PC-3 (cell line): ENCODE results near the gene ESYT1. TPM values are rescaled to one million over a fixed set of nuclear protein-coding genes. Genes with fewer than 3 reads are reported as not detected.
A peak's percentile ranks its signal among the peaks of the same experiment; 100 is the strongest.

Experiments used
- ATAC-seq: fragments of 200-7000 bp; cut with Tn5 transposase; 2 replicates; pipeline ENCODE4 v1.9.1; 2020; ENCODE audit warnings: mild to moderate bottlenecking, moderate library complexity
- BruUV-seq: library from RNA; stranded (reverse); fragments of 400-500 nt; replicated peaks from 2 replicates; lab custom pipeline; 2021; lab: Mats Ljungman, UMichigan
- CTCF ChIA-PET: fragments of 300-600 bp; sonication (Branson Sonifier 250); formaldehyde crosslinking; loops from one replicate; lab custom pipeline; 2022; ENCODE audit warnings: antibody characterized with exemption; lab: Charles Lee
- POLR2A ChIA-PET: fragments of 300-600 bp; sonication (Branson Sonifier 250); formaldehyde crosslinking; loops from one replicate; lab custom pipeline; 2022; ENCODE audit warnings: antibody characterized with exemption; ENCODE audit not compliant: unreplicated experiment; lab: Charles Lee
- DNase-seq: peaks from one replicate; pipeline ENCODE4 v3.0.0-alpha.2; 2015
- H2AFZ ChIP-seq: fragments of 300-600 bp; sonication (generic); 2 replicates; pipeline ENCODE4 v1.6.0; 2016; ENCODE audit warnings: antibody characterized with exemption, low read length
- H3F3A ChIP-seq: fragments of 300-600 bp; sonication (generic); one replicate; pipeline ENCODE4 v1.6.0; 2017; ENCODE audit warnings: antibody characterized with exemption, low read length, control low read depth, mild to moderate bottlenecking; ENCODE audit not compliant: unreplicated experiment
- H3K27ac ChIP-seq: fragments of 300-600 bp; sonication (generic); 2 replicates; pipeline ENCODE4 v1.5.1; 2016; ENCODE audit warnings: mild to moderate bottlenecking, low read length
- H3K27me3 ChIP-seq: fragments of 300-600 bp; sonication (generic); 2 replicates; pipeline ENCODE4 v1.6.1; 2016; ENCODE audit warnings: low read length, mixed read lengths
- H3K36me3 ChIP-seq: fragments of 300-600 bp; sonication (generic); 2 replicates; pipeline ENCODE4 v1.6.1; 2016; ENCODE audit warnings: low read depth, mixed run types, low read length, mixed read lengths
- H3K4me1 ChIP-seq: fragments of 300-600 bp; sonication (generic); 2 replicates; pipeline ENCODE4 v1.5.1; 2016; ENCODE audit warnings: low read length; ENCODE audit not compliant: insufficient read depth
- H3K4me2 ChIP-seq: fragments of 300-600 bp; sonication (generic); 2 replicates; pipeline ENCODE4 v1.6.0; 2016; ENCODE audit warnings: low read length
- H3K4me3 ChIP-seq: fragments of 300-600 bp; sonication (generic); 2 replicates; pipeline ENCODE4 v1.5.1; 2016; ENCODE audit warnings: mild to moderate bottlenecking, low read length, mixed read lengths
- H3K79me2 ChIP-seq: fragments of 300-600 bp; sonication (generic); 2 replicates; pipeline ENCODE4 v1.6.1; 2017; ENCODE audit warnings: low read length, mixed read lengths
- H3K9ac ChIP-seq: fragments of 300-600 bp; sonication (generic); 2 replicates; pipeline ENCODE4 v1.6.0; 2016; ENCODE audit warnings: mild to moderate bottlenecking, low read length
- H3K9me2 ChIP-seq: fragments of 300-600 bp; sonication (generic); replicated peaks from 2 replicates; pipeline ENCODE4 v1.6.1; 2016; ENCODE audit warnings: mixed run types, low read length, mixed read lengths
- H3K9me3 ChIP-seq: fragments of 300-600 bp; sonication (generic); 2 replicates; pipeline ENCODE4 v1.6.1; 2016; ENCODE audit warnings: low read length, mixed read lengths
- H4K20me1 ChIP-seq: fragments of 300-600 bp; sonication (generic); 2 replicates; pipeline ENCODE4 v1.6.1; 2016; ENCODE audit warnings: low read length, mixed read lengths
- EZH2 ChIP-seq: fragments of 300-600 bp; sonication (generic); IDR thresholded peaks from one replicate; pipeline ENCODE4 v1.6.1; 2017; ENCODE audit warnings: antibody characterized with exemption, mild to moderate bottlenecking, low read length; ENCODE audit not compliant: unreplicated experiment
- EZH2phosphoT487 ChIP-seq: fragments of 300-600 bp; sonication (generic); IDR thresholded peaks from 2 replicates; pipeline ENCODE4 v1.6.1; 2018; ENCODE audit warnings: mild to moderate bottlenecking, antibody characterized with exemption, low read length, borderline replicate concordance
- intact Hi-C: fragments of 100-400 bp; cut with micrococcal nuclease; formaldehyde crosslinking; loops from 2 replicates; pipeline ENCODE4 v1.9.0; 2023
- total RNA-seq: library from RNA; depleted of rRNA; stranded (reverse); fragments of >200 nt; gene quantifications from 2 replicates; pipeline ENCODE4 v1.2.3, GENCODE V29; 2014
- TF ChIP-seq, protein P1 (sequence below): fragments of 300-600 bp; sonication (generic); conservative IDR thresholded peaks from 2 replicates; pipeline ENCODE4 v1.5.1; 2017; ENCODE audit warnings: antibody characterized with exemption, low read depth, mild to moderate bottlenecking, low read length

ESYT1 gene
- total RNA-seq, 1 experiment from 2014 or later = 120 TPM

DNA sequence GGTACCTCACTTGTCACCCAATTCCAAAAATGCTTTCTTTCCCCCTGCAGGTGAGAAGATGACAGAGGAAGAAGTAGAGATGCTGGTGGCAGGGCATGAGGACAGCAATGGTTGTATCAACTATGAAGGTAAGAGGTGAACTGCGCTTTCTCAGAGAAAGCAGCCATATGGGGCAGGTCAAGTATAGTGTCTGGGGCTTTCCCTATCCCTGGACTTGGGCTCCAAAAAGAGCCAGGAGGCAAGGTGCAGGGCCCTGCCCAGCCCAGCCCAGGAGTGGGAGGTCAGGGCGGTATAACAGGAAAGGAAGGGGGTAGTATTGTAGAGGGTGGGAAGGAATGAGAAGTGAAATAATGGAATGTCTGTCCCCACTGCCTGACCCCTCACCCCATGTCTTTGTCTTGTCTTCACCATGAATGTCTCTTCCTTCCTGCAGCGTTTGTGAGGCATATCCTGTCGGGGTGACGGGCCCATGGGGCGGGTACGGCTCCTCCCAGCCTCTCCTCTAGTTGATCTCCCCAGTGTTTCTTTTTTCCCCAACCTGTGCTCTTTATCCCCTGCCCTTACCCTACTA, 32.2 kb downstream of the ESYT1 start:
- Histone ChIP-seq H2AFZ (no peak overlapping the region), H3K27me3 (no peaks in the 10 kb centered on the region), H3K4me1 (peaks cover 26% of the 10 kb centered on the region), H3F3A (peaks cover 9% of the 10 kb centered on the region), H3K4me3 (peak overlapping the region; percentile 76), H3K9ac (peak overlapping the region; percentile 90; the same call in 1 of the 2 replicates), H3K9me2 (no peaks in the 10 kb centered on the region), H4K20me1 (peaks cover 34% of the 10 kb centered on the region), H3K79me2 (peaks cover 38% of the 10 kb centered on the region), H3K36me3 (peaks cover 44% of the 10 kb centered on the region), H3K4me2 (peak overlapping the region; percentile 97), H3K9me3 (no peaks in the 10 kb centered on the region), H3K27ac (no peak overlapping the region)
- TF ChIP-seq, protein P1, sequence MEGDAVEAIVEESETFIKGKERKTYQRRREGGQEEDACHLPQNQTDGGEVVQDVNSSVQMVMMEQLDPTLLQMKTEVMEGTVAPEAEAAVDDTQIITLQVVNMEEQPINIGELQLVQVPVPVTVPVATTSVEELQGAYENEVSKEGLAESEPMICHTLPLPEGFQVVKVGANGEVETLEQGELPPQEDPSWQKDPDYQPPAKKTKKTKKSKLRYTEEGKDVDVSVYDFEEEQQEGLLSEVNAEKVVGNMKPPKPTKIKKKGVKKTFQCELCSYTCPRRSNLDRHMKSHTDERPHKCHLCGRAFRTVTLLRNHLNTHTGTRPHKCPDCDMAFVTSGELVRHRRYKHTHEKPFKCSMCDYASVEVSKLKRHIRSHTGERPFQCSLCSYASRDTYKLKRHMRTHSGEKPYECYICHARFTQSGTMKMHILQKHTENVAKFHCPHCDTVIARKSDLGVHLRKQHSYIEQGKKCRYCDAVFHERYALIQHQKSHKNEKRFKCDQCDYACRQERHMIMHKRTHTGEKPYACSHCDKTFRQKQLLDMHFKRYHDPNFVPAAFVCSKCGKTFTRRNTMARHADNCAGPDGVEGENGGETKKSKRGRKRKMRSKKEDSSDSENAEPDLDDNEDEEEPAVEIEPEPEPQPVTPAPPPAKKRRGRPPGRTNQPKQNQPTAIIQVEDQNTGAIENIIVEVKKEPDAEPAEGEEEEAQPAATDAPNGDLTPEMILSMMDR = no peak
- TF ChIP-seq EZH2 (no peak), EZH2phosphoT487 (no peak)
- ChIA-PET POLR2A (interaction anchor here (1.2 kb wide), 1 partner anchor 32 kb away, joined by 4 read pairs; the partner anchor contains the start of gene ESYT1), CTCF (no interaction called here)
- ATAC-seq (peak; percentile 8; the same call in 1 of the 2 replicates), DNase-seq (peak; percentile 28)
- intact Hi-C loops = no loop called here
- BruUV-seq = no TSS peak

DNA sequence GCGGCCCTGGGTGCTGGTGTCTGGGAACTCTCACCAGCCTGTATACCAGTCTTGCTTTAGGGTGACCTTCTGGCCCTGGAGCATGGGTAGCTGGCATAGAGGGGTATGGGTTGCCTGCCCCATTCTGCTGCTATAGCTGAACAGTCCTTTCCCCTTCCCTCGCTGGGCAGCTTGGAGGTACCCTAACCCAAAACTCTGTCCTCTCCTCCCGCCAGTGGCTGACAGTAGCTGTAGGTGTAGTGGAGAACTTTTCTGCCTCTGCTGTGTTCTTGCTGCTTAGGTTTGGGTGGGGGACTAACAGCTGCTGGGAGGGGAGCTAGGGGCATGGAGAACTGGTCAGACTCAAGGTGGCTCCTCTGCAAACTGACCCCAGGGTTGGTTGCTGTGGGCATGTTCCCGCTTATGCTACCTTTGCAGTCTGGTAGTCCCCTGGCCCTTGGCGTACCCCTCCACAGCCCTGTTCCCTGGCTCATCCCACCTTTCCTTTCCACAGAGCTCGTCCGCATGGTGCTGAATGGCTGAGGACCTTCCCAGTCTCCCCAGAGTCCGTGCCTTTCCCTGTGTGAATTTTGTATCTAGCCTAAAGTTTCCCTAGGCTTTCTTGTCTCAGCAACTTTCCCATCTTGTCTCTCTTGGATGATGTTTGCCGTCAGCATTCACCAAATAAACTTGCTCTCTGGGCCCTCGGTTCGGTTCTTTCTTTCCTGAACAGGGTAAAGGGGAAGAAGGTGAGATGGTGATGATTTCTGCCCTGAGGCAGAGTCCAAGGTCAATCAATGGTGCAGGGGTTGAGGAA, 33.0 kb downstream of the ESYT1 start:
- H3K27me3 ChIP-seq = no peaks in the 10 kb centered on the region
- TF ChIP-seq EZH2phosphoT487 (no peak), EZH2 (no peak)
- TF ChIP-seq, protein P1 = no peak
- peaks cover 34% of the 10 kb centered on the region for H4K20me1 ChIP-seq
- no TSS peak for BruUV-seq
- peak overlapping the region; percentile 97 for H3K4me2 ChIP-seq
- peaks cover 13% of the 10 kb centered on the region for H3F3A ChIP-seq
- CTCF ChIA-PET = no interaction called here
- peaks cover 38% of the 10 kb centered on the region for H3K79me2 ChIP-seq
- no peak overlapping the region for H3K9ac ChIP-seq
- peaks cover 48% of the 10 kb centered on the region for H3K36me3 ChIP-seq
- POLR2A ChIA-PET = interaction anchor here (0.5 to 1.2 kb wide), 2 partner anchors 32 to 33 kb away, joined by 4 to 6 read pairs; partner anchors contain the start of gene ESYT1
- no peaks in the 10 kb centered on the region for H3K9me2 ChIP-seq
- H2AFZ ChIP-seq = no peak overlapping the region
- intact Hi-C loops = no loop called here
- peak overlapping the region; percentile 76; the same call in 1 of the 2 replicates for H3K4me3 ChIP-seq
- DNase-seq (no peak), ATAC-seq (no peak)
- H3K27ac ChIP-seq = no peak overlapping the region
- peaks cover 26% of the 10 kb centered on the region for H3K4me1 ChIP-seq
- H3K9me3 ChIP-seq = no peaks in the 10 kb centered on the region
